Gastrocnemius medialis (tissue), 4 donors: ENCODE results near the gene ADCY2.

Experiments used
- POLR2A ChIP-seq, 2 donors: fragments of 450-650 bp; IDR thresholded peaks; one replicate each; pipeline ENCODE4 v1.6.1; 2017; ENCODE audit warnings: antibody characterized with exemption in 2 of 2, mild to moderate bottlenecking in 2 of 2, moderate library complexity in 2 of 2
- TF ChIP-seq, protein P1 (sequence below), 5 experiments: fragments of 450-650 bp in 3 of 5; fragments of 200-600 bp in 2 of 5; sonication (generic) in 2 of 5; IDR thresholded peaks in 4 of 5; conservative IDR thresholded peaks in 1 of 5; 1 replicate in 4 of 5; 2 replicates in 1 of 5; pipeline ENCODE4 v1.5.1; 2016 to 2019; ENCODE audit warnings: antibody characterized with exemption in 5 of 5, mild to moderate bottlenecking in 3 of 5, moderate library complexity in 3 of 5

DNA sequence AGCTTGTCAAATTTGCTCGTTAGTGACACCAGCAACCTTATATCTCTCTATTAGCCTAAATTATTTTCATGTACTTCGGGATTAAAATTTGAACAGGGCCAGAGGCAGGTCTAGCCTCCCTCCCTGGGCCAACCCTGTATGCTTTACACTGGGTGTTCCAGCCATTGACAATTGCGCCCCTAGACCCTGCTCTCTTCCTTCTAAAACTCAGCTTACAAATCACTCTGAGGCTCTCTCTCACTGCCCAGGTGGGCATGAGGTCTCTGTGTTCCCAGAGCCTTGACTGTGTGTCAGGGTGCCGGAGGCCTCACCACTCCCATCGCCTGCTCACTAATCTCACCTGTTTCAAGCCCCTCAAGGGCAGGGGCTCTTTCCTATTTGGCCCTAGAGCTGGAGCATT lies 461.4 kb downstream of the ADCY2 start:
- TF ChIP-seq POLR2A (IDR thresholded peaks at IDR 0.05), result no peak
- TF ChIP-seq, protein P1, sequence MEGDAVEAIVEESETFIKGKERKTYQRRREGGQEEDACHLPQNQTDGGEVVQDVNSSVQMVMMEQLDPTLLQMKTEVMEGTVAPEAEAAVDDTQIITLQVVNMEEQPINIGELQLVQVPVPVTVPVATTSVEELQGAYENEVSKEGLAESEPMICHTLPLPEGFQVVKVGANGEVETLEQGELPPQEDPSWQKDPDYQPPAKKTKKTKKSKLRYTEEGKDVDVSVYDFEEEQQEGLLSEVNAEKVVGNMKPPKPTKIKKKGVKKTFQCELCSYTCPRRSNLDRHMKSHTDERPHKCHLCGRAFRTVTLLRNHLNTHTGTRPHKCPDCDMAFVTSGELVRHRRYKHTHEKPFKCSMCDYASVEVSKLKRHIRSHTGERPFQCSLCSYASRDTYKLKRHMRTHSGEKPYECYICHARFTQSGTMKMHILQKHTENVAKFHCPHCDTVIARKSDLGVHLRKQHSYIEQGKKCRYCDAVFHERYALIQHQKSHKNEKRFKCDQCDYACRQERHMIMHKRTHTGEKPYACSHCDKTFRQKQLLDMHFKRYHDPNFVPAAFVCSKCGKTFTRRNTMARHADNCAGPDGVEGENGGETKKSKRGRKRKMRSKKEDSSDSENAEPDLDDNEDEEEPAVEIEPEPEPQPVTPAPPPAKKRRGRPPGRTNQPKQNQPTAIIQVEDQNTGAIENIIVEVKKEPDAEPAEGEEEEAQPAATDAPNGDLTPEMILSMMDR (IDR thresholded peaks at IDR 0.05 in 4 of 5, conservative IDR thresholded peaks at IDR 0.05 in 1 of 5), result no peak
